CD8-positive, alpha-beta memory T cell (primary cell): Measurements from ENCODE around the gene FLYWCH1. TPM values are rescaled to one million over a fixed set of nuclear protein-coding genes. Genes with fewer than 3 reads are reported as not detected.
A peak's percentile ranks its signal among the peaks of the same experiment; 100 is the strongest.

Experiments used
- CTCF ChIA-PET: fragments of 350-600 bp; sonication (Branson Sonifier 250); formaldehyde crosslinking; loops from one replicate; lab custom pipeline; 2021; ENCODE audit warnings: antibody characterized with exemption; lab: Charles Lee
- POLR2A ChIA-PET: fragments of 350-600 bp; sonication (Branson Sonifier 250); formaldehyde crosslinking; loops from one replicate; lab custom pipeline; 2021; ENCODE audit warnings: antibody characterized with exemption; lab: Charles Lee
- DNase-seq, 5 donors: peaks; one replicate each; pipeline versions ENCODE4 v3.0.0 to v3.0.0-alpha.2; 2020 to 2022; ENCODE audit warnings: mixed read lengths in 1 of 5
- H3K27ac ChIP-seq: one replicate; pipeline ENCODE4 v1.7.0; 2013; ENCODE audit warnings: low read depth, mild to moderate bottlenecking, low read length, moderate library complexity
- H3K27me3 ChIP-seq: 2 replicates; pipeline ENCODE4 v1.7.0; 2013; ENCODE audit warnings: low read length, mild to moderate bottlenecking; ENCODE audit not compliant: insufficient read depth, poor library complexity, severe bottlenecking
- H3K36me3 ChIP-seq: 2 replicates; pipeline ENCODE4 v1.7.0; 2013; ENCODE audit warnings: mild to moderate bottlenecking, low read length, moderate library complexity; ENCODE audit not compliant: insufficient read depth
- H3K4me1 ChIP-seq: 2 replicates; pipeline ENCODE4 v1.7.0; 2013; ENCODE audit warnings: mild to moderate bottlenecking, low read length, moderate library complexity; ENCODE audit not compliant: insufficient read depth
- H3K4me3 ChIP-seq: 2 replicates; pipeline ENCODE4 v1.7.0; 2013; ENCODE audit warnings: mild to moderate bottlenecking, low read length
- H3K9me3 ChIP-seq: 2 replicates; pipeline ENCODE4 v1.7.0; 2013; ENCODE audit warnings: mild to moderate bottlenecking, low read length
- H3K27ac Mint-ChIP-seq, 8 donors: one replicate each; pipeline ENCODE4 v1.8.0; 2020 to 2021; ENCODE audit warnings: mixed read lengths in 8 of 8, mild to moderate bottlenecking in 6 of 8, inconsistent platforms in 3 of 8, moderate library complexity in 3 of 8
- H3K27me3 Mint-ChIP-seq, 2 donors: one replicate each; pipeline ENCODE4 v1.8.0; 2020 to 2021; ENCODE audit warnings: mixed read lengths in 2 of 2, mild to moderate bottlenecking in 1 of 2, moderate library complexity in 1 of 2
- H3K36me3 Mint-ChIP-seq, 3 donors: one replicate each; pipeline ENCODE4 v1.8.0; 2020 to 2021; ENCODE audit warnings: mixed read lengths in 3 of 3, inconsistent platforms in 1 of 3, mild to moderate bottlenecking in 1 of 3
- H3K4me1 Mint-ChIP-seq, 3 donors: one replicate each; pipeline ENCODE4 v1.8.0; 2020 to 2021; ENCODE audit warnings: mixed read lengths in 3 of 3, inconsistent platforms in 1 of 3, mild to moderate bottlenecking in 1 of 3
- H3K4me3 Mint-ChIP-seq, 7 donors: one replicate each; pipeline ENCODE4 v1.8.0; 2020 to 2021; ENCODE audit warnings: mixed read lengths in 7 of 7, mild to moderate bottlenecking in 6 of 7, moderate library complexity in 4 of 7, inconsistent platforms in 2 of 7
- H3K9me3 Mint-ChIP-seq, 5 donors: one replicate each; pipeline ENCODE4 v1.8.0; 2020 to 2022; ENCODE audit warnings: mixed read lengths in 5 of 5, mild to moderate bottlenecking in 3 of 5, moderate library complexity in 2 of 5, inconsistent platforms in 1 of 5
- polyA plus RNA-seq: library from polyadenylated mRNA; unstranded; fragments of 300-500 nt; fragmentation: Illumina TruSeq; gene quantifications from one replicate; pipeline ENCODE4 v1.2.3, GENCODE V29; 2021
- total RNA-seq, 2 experiments: library from RNA; stranded (reverse); gene quantifications; one replicate each; pipeline ENCODE4 v1.2.3, GENCODE V29; 2021

The FLYWCH1 gene
- total and polyA plus RNA-seq, 3 experiments from 2014 or later: 20.9 to 39.8 (median 37.2) TPM

- Histone ChIP-seq H3K4me1 (no peaks in the 10 kb centered on the region), H3K27me3 (no peaks in the 10 kb centered on the region), H3K36me3 (no peaks in the 10 kb centered on the region), H3K9me3 (no peaks in the 10 kb centered on the region), H3K4me3 (no peak overlapping the region), H3K27ac (no peak overlapping the region)
- Mint-ChIP-seq H3K36me3 (peaks cover 4 to 50% (median 9%) of the 10 kb centered on the region in 3 donors), H3K27me3 (peaks cover 0 to 1% of the 10 kb centered on the region in 2 donors), H3K4me3 (peak overlapping the region in 1 of 7 donors; percentile 11), H3K4me1 (peaks cover 3 to 6% (median 4%) of the 10 kb centered on the region in 3 donors), H3K9me3 (no peaks in the 10 kb centered on the region), H3K27ac (peak overlapping the region in 5 of 8 donors; percentile 16 to 90 (median 87))
- DNase-seq: peak in 4 of 5 donors; percentile 56 to 75 (median 62)
- POLR2A ChIA-PET: interaction anchor here (0.7 to 1.7 kb wide), 2 partner anchors 8 to 37 kb away, joined by 3 to 5 read pairs; partner anchors contain the start of genes FLYWCH1 and FLYWCH2
- CTCF ChIA-PET: interaction anchor here (0.9 to 3.6 kb wide), 13 partner anchors 8 to 51 kb away, joined by 3 to 13 read pairs (median 5); partner anchors contain the start of genes FLYWCH1 and FLYWCH2
Measured at GRCh38 chr16:2919511-2920255, 8.0 kb downstream of the FLYWCH1 start.

GRCh38 chr16:2923481-2923880 lies 11.8 kb downstream of the FLYWCH1 start:
- Histone ChIP-seq H3K4me3 (no peak overlapping the region), H3K9me3 (no peaks in the 10 kb centered on the region), H3K36me3 (no peaks in the 10 kb centered on the region), H3K27me3 (no peaks in the 10 kb centered on the region), H3K4me1 (peaks cover 8% of the 10 kb centered on the region), H3K27ac (no peak overlapping the region)
- Mint-ChIP-seq H3K27ac (peak overlapping the region in 1 of 8 donors; percentile 10), H3K4me3 (no peak overlapping the region), H3K36me3 (peaks cover 4 to 31% (median 8%) of the 10 kb centered on the region in 3 donors), H3K27me3 (peaks cover 0 to 1% of the 10 kb centered on the region in 2 donors), H3K4me1 (peaks cover 15 to 19% (median 17%) of the 10 kb centered on the region in 3 donors), H3K9me3 (no peaks in the 10 kb centered on the region)
- no peak for DNase-seq
- ChIA-PET CTCF (interaction anchor here (1.0 kb wide), 1 partner anchor 85 kb away, joined by 3 read pairs; no protein-coding TSS in a partner anchor), POLR2A (no interaction called here)

- Histone ChIP-seq H3K27me3 (no peaks in the 10 kb centered on the region), H3K27ac (no peak overlapping the region), H3K4me1 (peaks cover 8% of the 10 kb centered on the region), H3K4me3 (no peak overlapping the region), H3K36me3 (peaks cover 4% of the 10 kb centered on the region), H3K9me3 (no peaks in the 10 kb centered on the region)
- ChIA-PET POLR2A (no interaction called here), CTCF (interaction anchor here (0.7 kb wide), 1 partner anchor 13 kb away, joined by 3 read pairs; no protein-coding TSS in a partner anchor)
- Mint-ChIP-seq H3K9me3 (no peaks in the 10 kb centered on the region), H3K4me3 (no peak overlapping the region), H3K4me1 (peaks cover 12 to 14% (median 14%) of the 10 kb centered on the region in 3 donors), H3K27ac (peak overlapping the region in 1 of 8 donors; percentile 61), H3K27me3 (peaks cover 0 to 1% of the 10 kb centered on the region in 2 donors), H3K36me3 (peaks cover 0 to 27% (median 2%) of the 10 kb centered on the region in 3 donors)
- DNase-seq: no peak
Measured at GRCh38 chr16:2924901-2925755, 13.4 kb downstream of the FLYWCH1 start.

DNA sequence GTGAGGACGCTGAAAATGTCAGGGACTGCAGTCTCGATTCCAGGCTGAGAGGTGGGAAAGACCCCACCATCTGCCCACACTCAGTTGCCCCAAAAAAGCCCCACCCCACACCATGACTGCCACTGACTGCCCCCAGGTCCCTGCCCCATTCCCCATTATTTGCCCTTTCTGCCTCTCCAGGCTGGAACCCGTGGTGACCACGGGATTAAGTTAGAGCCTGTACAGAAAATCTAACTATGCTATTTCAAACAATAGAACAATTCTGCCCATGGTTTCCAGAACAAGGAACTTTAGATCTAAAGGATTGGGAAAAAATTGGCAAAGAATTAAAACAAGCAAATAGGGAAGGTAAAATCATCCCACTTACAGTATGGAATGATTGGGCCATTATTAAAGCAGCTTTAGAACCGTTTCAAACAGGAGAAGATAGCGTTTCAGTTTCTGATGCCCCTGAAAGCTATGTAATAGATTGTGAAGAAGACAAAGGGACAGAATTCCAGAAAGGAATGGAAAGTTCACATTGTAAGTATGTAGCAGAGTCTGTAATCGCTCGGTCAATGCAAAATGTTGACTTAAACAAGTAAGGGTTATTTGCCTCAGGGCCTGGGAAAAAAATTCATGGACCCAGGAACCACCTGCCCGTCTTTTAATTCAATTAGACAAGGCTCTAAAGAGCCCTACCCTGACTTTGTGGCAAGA lies 14.4 kb downstream of the FLYWCH1 start:
- Mint-ChIP-seq H3K27me3 (peaks cover 0 to 1% of the 10 kb centered on the region in 2 donors), H3K36me3 (peaks cover 0 to 27% (median 2%) of the 10 kb centered on the region in 3 donors), H3K9me3 (no peaks in the 10 kb centered on the region), H3K27ac (peak overlapping the region in 7 of 8 donors; percentile 1 to 73 (median 58)), H3K4me1 (peaks cover 12 to 14% (median 14%) of the 10 kb centered on the region in 3 donors), H3K4me3 (peak overlapping the region in 1 of 7 donors; percentile 46)
- ChIA-PET CTCF (interaction anchor here (1.0 to 1.5 kb wide), 11 partner anchors 9 to 147 kb away, joined by 3 to 11 read pairs (median 4); partner anchors contain the start of gene FLYWCH1), POLR2A (no interaction called here)
- H3K36me3 ChIP-seq: peaks cover 4% of the 10 kb centered on the region
- no peaks in the 10 kb centered on the region for H3K9me3 ChIP-seq
- no peak overlapping the region for H3K4me3 ChIP-seq
- no peak for DNase-seq
- peaks cover 8% of the 10 kb centered on the region for H3K4me1 ChIP-seq
- no peaks in the 10 kb centered on the region for H3K27me3 ChIP-seq
- H3K27ac ChIP-seq: no peak overlapping the region

- peaks cover 12 to 14% (median 14%) of the 10 kb centered on the region in 3 donors for H3K4me1 Mint-ChIP-seq
- peaks cover 0 to 28% (median 2%) of the 10 kb centered on the region in 3 donors for H3K36me3 Mint-ChIP-seq
- no peaks in the 10 kb centered on the region for H3K9me3 ChIP-seq
- no peak overlapping the region for H3K4me3 ChIP-seq
- H3K9me3 Mint-ChIP-seq: no peaks in the 10 kb centered on the region
- CTCF ChIA-PET: interaction anchor here (0.9 to 1.5 kb wide), 16 partner anchors 10 to 253 kb away, joined by 3 to 11 read pairs (median 4); partner anchors contain the start of genes FLYWCH1 and FLYWCH2
- H3K27me3 Mint-ChIP-seq: peaks cover 0 to 1% of the 10 kb centered on the region in 2 donors
- H3K4me1 ChIP-seq: peaks cover 8% of the 10 kb centered on the region
- peak overlapping the region in 5 of 7 donors; percentile 2 to 33 (median 20) for H3K4me3 Mint-ChIP-seq
- H3K27ac ChIP-seq: no peak overlapping the region
- H3K36me3 ChIP-seq: peaks cover 4% of the 10 kb centered on the region
- DNase-seq: no peak
- POLR2A ChIA-PET: no interaction called here
- no peaks in the 10 kb centered on the region for H3K27me3 ChIP-seq
- H3K27ac Mint-ChIP-seq: peak overlapping the region in 7 of 8 donors; percentile 0 to 73 (median 27)
Measured at GRCh38 chr16:2926650-2926999, 14.9 kb downstream of the FLYWCH1 start.

- peak; percentile 75 to 92 (median 82) for DNase-seq
- H3K27ac ChIP-seq: no peak overlapping the region
- ChIA-PET CTCF (interaction anchor here (0.6 to 1.5 kb wide), 19 partner anchors 10 to 254 kb away, joined by 3 to 11 read pairs (median 4); partner anchors contain the start of genes FLYWCH1 and FLYWCH2), POLR2A (interaction anchor here (0.5 kb wide), 1 partner anchor 52 kb away, joined by 4 read pairs; no protein-coding TSS in a partner anchor)
- H3K9me3 Mint-ChIP-seq: no peaks in the 10 kb centered on the region
- H3K27me3 Mint-ChIP-seq: no peaks in the 10 kb centered on the region
- H3K36me3 ChIP-seq: peaks cover 4% of the 10 kb centered on the region
- peak overlapping the region in 5 of 7 donors; percentile 2 to 33 (median 20) for H3K4me3 Mint-ChIP-seq
- H3K4me1 ChIP-seq: peaks cover 8% of the 10 kb centered on the region
- H3K27me3 ChIP-seq: no peaks in the 10 kb centered on the region
- no peaks in the 10 kb centered on the region for H3K9me3 ChIP-seq
- H3K4me3 ChIP-seq: no peak overlapping the region
- peaks cover 0 to 27% (median 2%) of the 10 kb centered on the region in 3 donors for H3K36me3 Mint-ChIP-seq
- H3K4me1 Mint-ChIP-seq: peaks cover 12 to 14% (median 14%) of the 10 kb centered on the region in 3 donors
- peak overlapping the region; percentile 0 to 73 (median 26) for H3K27ac Mint-ChIP-seq
Measured at GRCh38 chr16:2927010-2927646, 15.4 kb downstream of the FLYWCH1 start.
